Spleen (tissue), 7 donors: Measurements from ENCODE around the gene PRR5L.

Experiments used
- CTCF ChIP-seq, 11 experiments: fragments of 200-600 bp in 7 of 11; fragments of 450-650 bp in 4 of 11; sonication (generic) in 4 of 11; IDR thresholded peaks in 8 of 11; conservative IDR thresholded peaks in 3 of 11; 1 replicate in 7 of 11; 2 replicates in 4 of 11; pipeline versions ENCODE4 v1.4.0 to v1.8.0; 2016 to 2021; ENCODE audit warnings: antibody characterized with exemption in 11 of 11, inconsistent platforms in 4 of 11, mild to moderate bottlenecking in 1 of 11
- POLR2A ChIP-seq, 3 donors: fragments of 450-650 bp; IDR thresholded peaks; one replicate each; pipeline ENCODE4 v1.5.1; 2017; ENCODE audit warnings: antibody characterized with exemption in 3 of 3, mild to moderate bottlenecking in 1 of 3
- donor health status: DM: no; HTN: no; CAD: no; lungs with moderate emphysema.
- donor health status: DM: no; HTN: no; CAD: no.
- donor health status: DM: no; HTN: no; CAD: no.

- TF ChIP-seq CTCF (IDR thresholded peaks at IDR 0.05 in 8 of 11, conservative IDR thresholded peaks at IDR 0.05 in 3 of 11) = no peak
- TF ChIP-seq POLR2A (IDR thresholded peaks at IDR 0.05) = no peak
Observed at GRCh38 chr11:36360318-36360717, 64.2 kb downstream of the PRR5L start.
